ENCODE results near the gene BEX1. TPM values are rescaled to one million over a fixed set of nuclear protein-coding genes. Genes with fewer than 3 reads are reported as not detected.

Gene BEX1
- total RNA-seq, 1 donor from 2014 or later = 103 TPM

Other genes with a start within 250 kb of the BEX1 start
- gene RAB40AL, start 126.9 kb downstream of the BEX1 start, total RNA-seq = 0.31 TPM
- not detected for gene NXF3, start 29.0 kb upstream of the BEX1 start, total RNA-seq
- 98.1 TPM for gene BEX4, start 150.9 kb upstream of the BEX1 start, total RNA-seq
- gene TCEAL8, start 191.0 kb upstream of the BEX1 start, total RNA-seq = 99.8 TPM
- gene TCEAL5, start 212.6 kb upstream of the BEX1 start, total RNA-seq = 7.2 TPM
- 101 TPM for gene BEX2, start 246.8 kb upstream of the BEX1 start, total RNA-seq

Measured in occipital lobe (tissue), 1 donor.